A549 (cell line): Measurements from ENCODE around the gene DYNC1I2.

Experiments
- BCL3 ChIP-seq: fragments of >200 bp; sonication (Bioruptor Twin); formaldehyde crosslinking; IDR thresholded peaks from 3 replicates; pipeline ENCODE4 v1.6.1; 2016
- CTCF ChIP-seq: fragments of >200 bp; sonication (Bioruptor Twin); formaldehyde crosslinking; IDR thresholded peaks from 3 replicates; pipeline ENCODE4 v1.5.1; 2016
- FOSB ChIP-seq: fragments of 250-450 bp; sonication (Bioruptor Pico); IDR thresholded peaks from 2 replicates; pipeline ENCODE4 v1.5.0; 2020; ENCODE audit warnings: mild to moderate bottlenecking, moderate library complexity
- JUN ChIP-seq, 2 experiments: fragments of >200 bp; sonication (Bioruptor Twin); formaldehyde crosslinking; IDR thresholded peaks; 2 replicates in 1 of 2; 3 replicates in 1 of 2; pipeline ENCODE4 v1.6.1; 2016 to 2017
- PBX3 ChIP-seq: IDR thresholded peaks from 2 replicates; pipeline ENCODE4 v1.6.1; 2012
- POLR2A ChIP-seq: IDR thresholded peaks from 2 replicates; pipeline ENCODE4 v1.6.1; 2012; ENCODE audit warnings: mild to moderate bottlenecking, low read length
- RAD21 ChIP-seq, 2 experiments: fragments of >200 bp in 1 of 2; sonication (Bioruptor Twin) in 1 of 2; formaldehyde crosslinking in 1 of 2; IDR thresholded peaks in 1 of 2; conservative IDR thresholded peaks in 1 of 2; 2 replicates in 1 of 2; 3 replicates in 1 of 2; pipeline ENCODE4 v1.6.1; 2012 to 2018; ENCODE audit warnings: inconsistent platforms in 1 of 2
- TF ChIP-seq, protein P1 (sequence below): fragments of 250-450 bp; sonication (Bioruptor Pico); IDR thresholded peaks from 2 replicates; pipeline ENCODE4 v1.5.0; 2020; ENCODE audit warnings: low read depth, mild to moderate bottlenecking, moderate library complexity
- TF ChIP-seq, protein P2 (sequence below): IDR thresholded peaks from 2 replicates; pipeline ENCODE4 v1.6.1; 2012; ENCODE audit warnings: low read depth, borderline replicate concordance
- TF ChIP-seq, protein P3 (sequence below): fragments of 250-450 bp; sonication (Bioruptor Pico); IDR thresholded peaks from 2 replicates; pipeline ENCODE4 v1.5.0; 2021; ENCODE audit warnings: mild to moderate bottlenecking, moderate library complexity, borderline replicate concordance

GRCh38 chr2:171652416-171652785, 34.9 kb upstream of the DYNC1I2 start:
- no peak for TF ChIP-seq JUN (IDR thresholded peaks at IDR 0.05)
- TF ChIP-seq CTCF: no peak
- TF ChIP-seq FOSB (CRISPR knock-in tag): no peak
- TF ChIP-seq POLR2A: no peak
- TF ChIP-seq, protein P1, sequence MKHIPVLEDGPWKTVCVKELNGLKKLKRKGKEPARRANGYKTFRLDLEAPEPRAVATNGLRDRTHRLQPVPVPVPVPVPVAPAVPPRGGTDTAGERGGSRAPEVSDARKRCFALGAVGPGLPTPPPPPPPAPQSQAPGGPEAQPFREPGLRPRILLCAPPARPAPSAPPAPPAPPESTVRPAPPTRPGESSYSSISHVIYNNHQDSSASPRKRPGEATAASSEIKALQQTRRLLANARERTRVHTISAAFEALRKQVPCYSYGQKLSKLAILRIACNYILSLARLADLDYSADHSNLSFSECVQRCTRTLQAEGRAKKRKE (CRISPR knock-in tag): no peak
- no peak for TF ChIP-seq PBX3
- TF ChIP-seq BCL3: no peak
- TF ChIP-seq, protein P2, sequence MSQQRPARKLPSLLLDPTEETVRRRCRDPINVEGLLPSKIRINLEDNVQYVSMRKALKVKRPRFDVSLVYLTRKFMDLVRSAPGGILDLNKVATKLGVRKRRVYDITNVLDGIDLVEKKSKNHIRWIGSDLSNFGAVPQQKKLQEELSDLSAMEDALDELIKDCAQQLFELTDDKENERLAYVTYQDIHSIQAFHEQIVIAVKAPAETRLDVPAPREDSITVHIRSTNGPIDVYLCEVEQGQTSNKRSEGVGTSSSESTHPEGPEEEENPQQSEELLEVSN: no peak
- TF ChIP-seq RAD21 (conservative IDR thresholded peaks at IDR 0.05 in 1 of 2, IDR thresholded peaks at IDR 0.05 in 1 of 2): no peak
- TF ChIP-seq, protein P3, sequence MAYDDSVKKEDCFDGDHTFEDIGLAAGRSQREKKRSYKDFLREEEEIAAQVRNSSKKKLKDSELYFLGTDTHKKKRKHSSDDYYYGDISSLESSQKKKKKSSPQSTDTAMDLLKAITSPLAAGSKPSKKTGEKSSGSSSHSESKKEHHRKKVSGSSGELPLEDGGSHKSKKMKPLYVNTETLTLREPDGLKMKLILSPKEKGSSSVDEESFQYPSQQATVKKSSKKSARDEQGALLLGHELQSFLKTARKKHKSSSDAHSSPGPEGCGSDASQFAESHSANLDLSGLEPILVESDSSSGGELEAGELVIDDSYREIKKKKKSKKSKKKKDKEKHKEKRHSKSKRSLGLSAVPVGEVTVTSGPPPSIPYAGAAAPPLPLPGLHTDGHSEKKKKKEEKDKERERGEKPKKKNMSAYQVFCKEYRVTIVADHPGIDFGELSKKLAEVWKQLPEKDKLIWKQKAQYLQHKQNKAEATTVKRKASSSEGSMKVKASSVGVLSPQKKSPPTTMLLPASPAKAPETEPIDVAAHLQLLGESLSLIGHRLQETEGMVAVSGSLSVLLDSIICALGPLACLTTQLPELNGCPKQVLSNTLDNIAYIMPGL (CRISPR knock-in tag): no peak
